HFF-Myc (cell line): ENCODE measurements around the gene GALNT4.

Source experiments
- DNase-seq: peaks from one replicate; pipeline ENCODE4 v3.0.0-alpha.2; 2011; ENCODE audit warnings: low read depth; ENCODE audit errors: extremely low read depth
- H3K4me3 ChIP-seq: replicated peaks from 2 replicates; pipeline ENCODE4 v1.5.1; 2011; ENCODE audit warnings: low read depth, mild to moderate bottlenecking, control low read depth, low read length
- TF ChIP-seq, protein P1 (sequence below): IDR thresholded peaks from 2 replicates; pipeline ENCODE4 v1.5.1; 2012; ENCODE audit warnings: mild to moderate bottlenecking, low read depth, low read length, control low read depth; ENCODE audit errors: missing control alignments

The GALNT4 gene

DNA sequence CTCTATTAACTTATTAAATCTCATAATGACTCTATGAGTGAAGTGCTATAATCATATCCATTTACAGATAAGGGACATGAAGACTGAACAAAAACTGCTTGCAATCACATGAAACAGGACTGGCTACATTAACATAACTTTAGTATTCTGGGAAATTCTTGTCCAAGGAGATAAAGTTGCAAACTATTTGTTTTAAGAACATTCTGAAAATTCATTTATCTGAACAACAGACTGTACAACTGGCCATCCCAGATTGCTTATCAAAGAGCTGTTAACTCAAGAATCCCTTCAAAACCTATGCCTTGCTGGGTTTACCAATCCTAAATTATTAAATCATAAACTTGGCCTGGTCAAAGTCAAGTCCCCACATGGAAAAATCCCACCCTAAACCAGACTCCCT, 40.4 kb upstream of the GALNT4 start:
- no peak for DNase-seq
- TF ChIP-seq, protein P1, sequence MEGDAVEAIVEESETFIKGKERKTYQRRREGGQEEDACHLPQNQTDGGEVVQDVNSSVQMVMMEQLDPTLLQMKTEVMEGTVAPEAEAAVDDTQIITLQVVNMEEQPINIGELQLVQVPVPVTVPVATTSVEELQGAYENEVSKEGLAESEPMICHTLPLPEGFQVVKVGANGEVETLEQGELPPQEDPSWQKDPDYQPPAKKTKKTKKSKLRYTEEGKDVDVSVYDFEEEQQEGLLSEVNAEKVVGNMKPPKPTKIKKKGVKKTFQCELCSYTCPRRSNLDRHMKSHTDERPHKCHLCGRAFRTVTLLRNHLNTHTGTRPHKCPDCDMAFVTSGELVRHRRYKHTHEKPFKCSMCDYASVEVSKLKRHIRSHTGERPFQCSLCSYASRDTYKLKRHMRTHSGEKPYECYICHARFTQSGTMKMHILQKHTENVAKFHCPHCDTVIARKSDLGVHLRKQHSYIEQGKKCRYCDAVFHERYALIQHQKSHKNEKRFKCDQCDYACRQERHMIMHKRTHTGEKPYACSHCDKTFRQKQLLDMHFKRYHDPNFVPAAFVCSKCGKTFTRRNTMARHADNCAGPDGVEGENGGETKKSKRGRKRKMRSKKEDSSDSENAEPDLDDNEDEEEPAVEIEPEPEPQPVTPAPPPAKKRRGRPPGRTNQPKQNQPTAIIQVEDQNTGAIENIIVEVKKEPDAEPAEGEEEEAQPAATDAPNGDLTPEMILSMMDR: no peak
- no peak overlapping the region for H3K4me3 ChIP-seq

- TF ChIP-seq, protein P1: no peak
- DNase-seq: no peak
These were observed 35.2 kb upstream of the GALNT4 start for GRCh38 chr12:89559753-89560152.

DNA sequence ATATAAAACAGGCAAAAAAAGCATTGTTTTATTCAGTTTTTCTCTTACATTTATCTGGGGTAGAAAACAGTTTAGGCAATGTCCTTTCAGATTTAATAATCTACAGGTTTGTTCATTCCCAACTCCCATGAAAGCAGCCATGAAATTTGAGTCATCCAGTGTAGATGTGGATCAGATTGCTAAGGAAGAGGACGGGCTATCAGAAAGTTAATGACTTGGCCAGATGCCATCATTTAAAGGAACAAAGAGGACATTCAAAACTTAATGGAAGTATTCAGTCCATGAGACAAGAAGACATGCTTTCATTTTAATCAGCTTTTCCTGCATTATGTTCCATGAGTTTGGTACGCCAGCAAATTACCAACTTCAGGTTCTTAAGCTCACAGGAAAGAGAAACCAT, 32.4 kb upstream of the GALNT4 start:
- DNase-seq: no peak
- H3K4me3 ChIP-seq: no peak overlapping the region

More at GRCh38 chr12:89559753-89560152, 35.2 kb upstream of the GALNT4 start:
- no peak overlapping the region for H3K4me3 ChIP-seq

DNA sequence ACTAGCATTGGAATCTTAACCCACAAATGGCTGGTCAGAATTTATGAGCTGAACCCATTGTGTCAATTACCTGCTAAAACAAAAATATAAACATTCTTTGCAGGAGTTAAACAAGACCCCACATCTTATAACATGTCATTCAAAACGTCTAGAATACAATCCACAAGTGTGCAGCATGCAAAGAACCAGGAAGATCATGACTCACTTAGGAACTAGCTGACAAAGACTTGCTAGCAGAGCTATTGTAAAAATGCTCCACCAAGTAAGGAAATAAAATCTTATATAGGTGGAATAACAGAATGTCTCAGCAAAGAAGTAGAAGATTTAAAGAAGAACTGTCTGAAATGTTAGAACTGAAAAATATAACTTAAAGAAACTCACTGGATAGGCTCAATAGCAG, 27.8 kb upstream of the GALNT4 start:
- no peak for DNase-seq
- TF ChIP-seq, protein P1: no peak
- H3K4me3 ChIP-seq: no peak overlapping the region

More for the DNA sequence above, 32.4 kb upstream of the GALNT4 start:
- TF ChIP-seq, protein P1: no peak

DNA sequence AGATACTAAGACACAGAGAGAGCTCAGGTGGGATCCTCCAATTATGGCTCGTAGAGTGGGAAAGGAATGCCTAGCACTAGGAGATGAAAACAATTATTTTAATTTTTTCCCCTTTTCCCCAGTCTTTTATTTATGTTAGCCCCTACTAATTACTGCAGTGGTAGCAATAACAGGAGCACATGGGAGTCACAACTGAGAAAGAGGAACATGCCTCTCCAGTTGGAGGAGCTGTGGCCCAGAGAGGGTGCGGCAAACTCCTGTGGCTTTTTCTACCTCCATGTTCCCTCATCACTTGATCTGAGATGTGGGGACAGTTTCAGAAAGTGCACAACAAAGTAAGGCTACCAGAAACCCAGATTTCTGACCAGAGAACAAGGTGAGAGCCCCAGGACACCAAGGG, 27.2 kb upstream of the GALNT4 start:
- TF ChIP-seq, protein P1: no peak
- no peak overlapping the region for H3K4me3 ChIP-seq
- DNase-seq: no peak

DNA sequence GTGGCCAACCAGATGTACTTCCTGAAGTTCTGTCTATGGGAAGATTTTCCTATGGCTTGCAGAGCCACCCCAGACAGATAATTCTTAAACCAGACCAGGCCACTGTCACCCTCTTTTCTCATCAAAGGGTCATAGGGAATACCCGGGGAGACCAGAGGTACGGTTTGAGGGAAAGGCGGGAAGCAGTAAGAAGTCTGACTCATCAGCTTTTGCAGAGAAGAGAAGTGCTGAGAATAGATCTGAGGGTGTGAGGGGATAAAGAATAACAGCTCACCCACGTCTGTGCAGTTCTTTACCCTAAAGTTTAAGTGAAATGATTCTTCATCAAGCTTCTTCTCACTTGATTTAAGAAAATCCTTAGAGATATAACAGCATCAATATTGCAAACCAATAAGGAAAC, 22.5 kb upstream of the GALNT4 start:
- no peak for DNase-seq
- H3K4me3 ChIP-seq: no peak overlapping the region
- TF ChIP-seq, protein P1: no peak

- DNase-seq: no peak
- TF ChIP-seq, protein P1: no peak
- no peak overlapping the region for H3K4me3 ChIP-seq
These were observed 21.6 kb upstream of the GALNT4 start for GRCh38 chr12:89546151-89546550.
